ENCODE data around the gene CDR2L. TPM values are rescaled to one million over a fixed set of nuclear protein-coding genes. Genes with fewer than 3 reads are reported as not detected.

Gene CDR2L
- polyA plus RNA-seq, 1 of the 3 experiments (the other 2 are of a cell fraction): 21.2 TPM

GRCh38 chr17:74938194-74938950, 49.1 kb upstream of the CDR2L start:
- no peaks in the 10 kb centered on the region; a peak in 1 of 4 replicates for H3K4me1 ChIP-seq (ENCODE audit: control insufficient read depth in 1 of 2, insufficient read depth in 2 of 2, low read depth in 1 of 2, low read length in 1 of 2)
- no peak overlapping the region for H3K4me2 ChIP-seq
- H3K27ac ChIP-seq (ENCODE audit: low read depth in 2 of 2, low read length in 1 of 2): no peak overlapping the region
- H3K9ac ChIP-seq: no peak overlapping the region
- H3K9me3 ChIP-seq: no peaks in the 10 kb centered on the region
- H3F3A ChIP-seq (replicated peaks; ENCODE audit: insufficient read depth): no peaks in the 10 kb centered on the region
- ChIA-PET POLR2A (interaction anchor here (0.6 to 1.0 kb wide), 2 partner anchors 12 to 263 kb away, joined by 3 to 5 read pairs; no protein-coding TSS in a partner anchor), CTCF (interaction anchor here (0.6 to 8.3 kb wide), 6 partner anchors 14 to 233 kb away, joined by 3 to 77 read pairs (median 8); partner anchors contain the start of genes OTOP2 and USH1G)
- H2AFZ ChIP-seq (ENCODE audit: low read depth): no peak overlapping the region
- no peaks in the 10 kb centered on the region for H4K20me1 ChIP-seq (ENCODE audit: insufficient read depth)
- DNase-seq: no peak
- 48% methylated on average over 8 of the region's 8 CpGs for WGBS (ENCODE audit: low lambda C conversion rate)
- H3K9me2 ChIP-seq: no peaks in the 10 kb centered on the region
- no peaks in the 10 kb centered on the region for H3K79me2 ChIP-seq (ENCODE audit: insufficient read depth)
- H3K27me3 ChIP-seq (ENCODE audit: insufficient read depth): peaks cover 89% of the 10 kb centered on the region
- no peak for TF ChIP-seq FOXM1 (IDR thresholded peaks at IDR 0.05; ENCODE audit: low read depth)
- TF ChIP-seq FOXJ3 (CRISPR knock-in tag; IDR thresholded peaks at IDR 0.05): no peak
- TF ChIP-seq TCF12 (IDR thresholded peaks at IDR 0.05): no peak
- no peak for TF ChIP-seq ELF1 (IDR thresholded peaks at IDR 0.05)
- TF ChIP-seq TEAD4 (IDR thresholded peaks at IDR 0.05; ENCODE audit: borderline replicate concordance, insufficient read depth): no peak
- no peak for TF ChIP-seq TAF1 (IDR thresholded peaks at IDR 0.05; ENCODE audit: borderline replicate concordance, low read depth, low read length)
- TF ChIP-seq REST (IDR thresholded peaks at IDR 0.05; ENCODE audit: low read depth, low read length): no peak
- TF ChIP-seq PBX3 (IDR thresholded peaks at IDR 0.05): no peak
- no peak for TF ChIP-seq CTCF (IDR thresholded peaks at IDR 0.05)
- TF ChIP-seq GABPA (IDR thresholded peaks at IDR 0.05; ENCODE audit: low read depth): no peak
- TF ChIP-seq GATA2 (CRISPR knock-in tag; IDR thresholded peaks at IDR 0.05): no peak
- TF ChIP-seq NFIC (IDR thresholded peaks at IDR 0.05; ENCODE audit: borderline replicate concordance): no peak
- TF ChIP-seq FOSL2 (IDR thresholded peaks at IDR 0.05; ENCODE audit: borderline replicate concordance, low read depth): no peak
- TF ChIP-seq EP300 (IDR thresholded peaks at IDR 0.05; ENCODE audit: borderline replicate concordance in 1 of 2, low read depth in 1 of 2, low read length in 1 of 2): no peak
- H3K4me3 ChIP-seq (ENCODE audit: low read depth in 2 of 2, low read length in 1 of 2): no peak overlapping the region
- no peaks in the 10 kb centered on the region for H3K36me3 ChIP-seq (replicated peaks in 1 of 2; ENCODE audit: control insufficient read depth in 1 of 2, insufficient read depth in 2 of 2, low read length in 1 of 2)
